Thyroid gland (tissue), 4 donors: ENCODE data around the gene SOX30. TPM values are rescaled to one million over a fixed set of nuclear protein-coding genes. Genes with fewer than 3 reads are reported as not detected.

Experiments used
- DNase-seq, 2 donors: peaks; one replicate each; pipeline ENCODE4 v3.0.0-alpha.2; 2019
- H3K27ac ChIP-seq, 3 donors: fragments of 200-600 bp; sonication (generic); 1 replicate in 2 of 3; 2 replicates in 1 of 3; pipeline ENCODE4 v1.5.1; 2016 to 2019; ENCODE audit warnings: mild to moderate bottlenecking in 1 of 3, moderate library complexity in 1 of 3
- H3K27me3 ChIP-seq: fragments of 200-600 bp; sonication (generic); one replicate; pipeline ENCODE4 v1.5.1; 2019
- H3K36me3 ChIP-seq, 2 donors: fragments of 200-600 bp; sonication (generic); one replicate each; pipeline ENCODE4 v1.5.1; 2016 to 2019
- H3K4me1 ChIP-seq, 2 donors: fragments of 200-600 bp; sonication (generic); one replicate each; pipeline ENCODE4 v1.5.1; 2017 to 2019
- H3K4me3 ChIP-seq, 3 donors: fragments of 200-600 bp; sonication (generic); replicated peaks in 1 of 3; 1 replicate in 2 of 3; 2 replicates in 1 of 3; pipeline ENCODE4 v1.5.1; 2016; ENCODE audit warnings: mild to moderate bottlenecking in 1 of 3
- H3K9me3 ChIP-seq: fragments of 200-600 bp; sonication (generic); one replicate; pipeline ENCODE4 v1.5.1; 2017
- CTCF ChIP-seq, 6 experiments: fragments of 200-600 bp in 3 of 6; fragments of 450-650 bp in 3 of 6; sonication (generic) in 3 of 6; IDR thresholded peaks; one replicate each; pipeline ENCODE4 v1.5.1; 2016 to 2019; ENCODE audit warnings: antibody characterized with exemption in 6 of 6, mild to moderate bottlenecking in 2 of 6, inconsistent platforms in 1 of 6, moderate library complexity in 1 of 6
- POLR2A ChIP-seq, 2 donors: fragments of 450-650 bp; IDR thresholded peaks; one replicate each; pipeline ENCODE4 v1.6.1; 2017; ENCODE audit warnings: antibody characterized with exemption in 2 of 2, mild to moderate bottlenecking in 2 of 2, moderate library complexity in 1 of 2
- WGBS, 2 donors: methylation state at CpG; one replicate each; pipeline ENCODE4 v1.1.5; 2017; 5-methylcytosine and 5-hydroxymethylcytosine counted together
- intact Hi-C: fragments of 100-400 bp; cut with DNase I; formaldehyde crosslinking; loops from one replicate; pipeline ENCODE4 v1.15.1; 2023
- total RNA-seq, 4 donors: library from RNA; depleted of rRNA; stranded (reverse); fragments of >200 nt; gene quantifications; one replicate each; pipeline ENCODE4 v1.2.3, GENCODE V29; 2016

Gene SOX30
- total RNA-seq, 4 donors from 2014 or later, result 0.11 to 0.27 TPM; not detected in 2

DNA sequence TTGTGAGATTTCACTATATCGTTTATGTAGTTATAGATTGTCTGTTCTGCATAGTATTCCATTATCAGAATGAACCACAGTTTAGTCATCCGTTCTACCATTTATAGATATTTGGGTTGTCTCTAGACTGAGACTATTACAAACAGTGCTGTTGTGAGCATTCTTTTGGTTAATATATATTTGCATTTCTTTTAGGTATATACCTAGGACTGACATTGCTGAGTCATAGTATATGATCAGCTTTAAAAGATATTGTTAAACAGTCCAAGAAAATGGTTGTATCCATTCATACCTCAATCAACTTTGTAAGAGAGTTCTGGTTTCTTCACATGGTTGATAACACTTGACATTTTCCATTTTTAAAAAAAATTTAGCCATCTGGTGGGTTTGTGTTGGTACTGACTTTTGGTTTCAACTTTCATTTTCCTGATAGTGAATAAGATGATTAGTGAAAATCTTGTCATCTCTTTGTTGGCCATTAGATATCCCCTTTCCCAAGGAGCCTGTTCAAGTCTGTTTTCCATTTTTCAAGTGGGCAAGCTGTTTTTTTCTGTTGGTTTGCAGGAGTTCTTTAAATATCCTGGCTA lies 53.8 kb downstream of the SOX30 start:
- no peak overlapping the region for H3K4me3 ChIP-seq
- no peaks in the 10 kb centered on the region for H3K9me3 ChIP-seq
- no peaks in the 10 kb centered on the region for H3K36me3 ChIP-seq
- TF ChIP-seq POLR2A (IDR thresholded peaks at IDR 0.05) (no peak), CTCF (IDR thresholded peaks at IDR 0.05) (no peak)
- H3K27me3 ChIP-seq, result no peaks in the 10 kb centered on the region
- no peak for DNase-seq
- 92 to 94% methylated on average over 2 of the region's 2 CpGs for WGBS, 2 donors
- intact Hi-C loops, result no loop called here
- no peak overlapping the region for H3K27ac ChIP-seq
- H3K4me1 ChIP-seq, result no peaks in the 10 kb centered on the region

- Histone ChIP-seq H3K27me3 (no peaks in the 10 kb centered on the region), H3K4me1 (no peaks in the 10 kb centered on the region), H3K36me3 (no peaks in the 10 kb centered on the region), H3K4me3 (no peak overlapping the region), H3K9me3 (no peaks in the 10 kb centered on the region), H3K27ac (no peak overlapping the region)
- no peak for DNase-seq
- TF ChIP-seq POLR2A (IDR thresholded peaks at IDR 0.05), result no peak
- no peak for TF ChIP-seq CTCF (IDR thresholded peaks at IDR 0.05)
- WGBS, 2 donors, result 41 to 63% methylated on average over 1 of the region's 1 CpG
- intact Hi-C loops, result no loop called here
Measured at GRCh38 chr5:157597277-157597676, 55.0 kb downstream of the SOX30 start.

GRCh38 chr5:157596487-157596886 lies 55.8 kb downstream of the SOX30 start:
- intact Hi-C loops, result no loop called here
- WGBS, 2 donors, result 82% methylated on average over 5 of the region's 5 CpGs
- no peak for TF ChIP-seq POLR2A (IDR thresholded peaks at IDR 0.05)
- TF ChIP-seq CTCF (IDR thresholded peaks at IDR 0.05), result no peak

DNA sequence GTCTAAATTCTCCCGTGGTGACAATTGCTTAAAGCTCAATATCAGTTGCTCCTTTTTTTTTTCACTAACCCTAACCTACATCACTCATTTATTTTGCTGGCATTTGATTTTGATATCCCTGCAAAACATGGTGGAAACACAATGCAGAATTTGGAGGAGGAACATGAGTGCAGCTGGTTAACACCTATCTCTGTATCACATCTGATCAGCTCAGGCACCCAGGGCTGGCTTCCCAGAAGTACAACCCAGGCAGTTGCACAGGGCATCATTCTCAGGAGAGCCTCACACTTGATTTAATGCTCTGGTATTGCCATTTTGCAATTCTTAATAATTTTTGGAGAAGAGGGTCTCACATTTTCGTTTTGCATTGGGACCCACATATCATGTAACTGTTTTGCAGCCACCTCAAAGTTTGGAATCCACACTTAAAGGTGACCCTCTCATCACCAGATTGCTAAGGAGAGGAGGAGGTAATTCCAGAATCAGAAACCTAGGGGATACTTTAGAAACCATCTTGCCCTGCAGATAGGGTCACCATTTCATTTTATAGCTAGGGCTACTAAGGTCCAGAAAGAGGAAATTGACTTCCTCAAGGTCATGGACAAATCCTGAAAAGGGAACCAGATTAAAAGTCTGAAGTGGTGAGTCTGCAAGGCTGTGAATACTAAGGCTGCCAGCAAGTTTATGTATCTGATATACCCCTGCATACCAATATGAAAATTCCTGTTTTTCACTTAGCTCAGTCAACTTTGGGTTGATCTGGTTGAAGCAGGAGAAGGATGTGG lies 57.4 kb downstream of the SOX30 start:
- TF ChIP-seq CTCF (IDR thresholded peaks at IDR 0.05), result no peak
- TF ChIP-seq POLR2A (IDR thresholded peaks at IDR 0.05), result no peak
- intact Hi-C loops, result no loop called here
- no peak for DNase-seq
- no peaks in the 10 kb centered on the region for H3K9me3 ChIP-seq
- H3K4me3 ChIP-seq, result no peak overlapping the region
- no peak overlapping the region for H3K27ac ChIP-seq
- WGBS, 2 donors, result 79 to 85% methylated on average over 2 of the region's 2 CpGs
- H3K27me3 ChIP-seq, result no peaks in the 10 kb centered on the region
- no peaks in the 10 kb centered on the region for H3K4me1 ChIP-seq
- no peaks in the 10 kb centered on the region for H3K36me3 ChIP-seq

More at GRCh38 chr5:157596487-157596886, 55.8 kb downstream of the SOX30 start:
- no peak for DNase-seq
- no peaks in the 10 kb centered on the region for H3K4me1 ChIP-seq
- no peaks in the 10 kb centered on the region for H3K27me3 ChIP-seq
- no peaks in the 10 kb centered on the region for H3K9me3 ChIP-seq
- H3K36me3 ChIP-seq, result no peaks in the 10 kb centered on the region
- no peak overlapping the region for H3K4me3 ChIP-seq
- no peak overlapping the region for H3K27ac ChIP-seq

GRCh38 chr5:157594257-157594656 lies 58.0 kb downstream of the SOX30 start:
- intact Hi-C loops, result no loop called here
- DNase-seq, result no peak
- H3K27ac ChIP-seq, result no peak overlapping the region
- H3K9me3 ChIP-seq, result no peaks in the 10 kb centered on the region
- H3K4me1 ChIP-seq, result no peaks in the 10 kb centered on the region
- H3K27me3 ChIP-seq, result no peaks in the 10 kb centered on the region
- H3K4me3 ChIP-seq, result no peak overlapping the region
- TF ChIP-seq POLR2A (IDR thresholded peaks at IDR 0.05), result no peak
- no peak for TF ChIP-seq CTCF (IDR thresholded peaks at IDR 0.05)
- no peaks in the 10 kb centered on the region for H3K36me3 ChIP-seq
